GM12891 (cell line): ENCODE measurements around the gene PIK3C2B.

Source experiments
- DNase-seq: peaks from one replicate; pipeline ENCODE4 v3.0.0; 2011; ENCODE audit warnings: low spot score; ENCODE audit not compliant: insufficient read length
- FAIRE-seq: peaks from 2 replicates; lab custom pipeline; 2011; peaks lifted over from hg19 to GRCh38; lab: Jason Lieb, UNC
- PAX5 ChIP-seq: IDR thresholded peaks from 2 replicates; pipeline ENCODE4 v1.6.1; 2011; ENCODE audit warnings: low read length, moderate library complexity, mild to moderate bottlenecking; ENCODE audit not compliant: insufficient read depth, severe bottlenecking
- POLR2A ChIP-seq: IDR thresholded peaks from 2 replicates; pipeline ENCODE4 v1.6.1; 2011; ENCODE audit warnings: low read depth, low read length, control low read depth
- POLR2AphosphoS5 ChIP-seq: IDR thresholded peaks from 2 replicates; pipeline ENCODE4 v1.6.1; 2011; ENCODE audit warnings: low read depth, low read length, control low read depth
- POU2F2 ChIP-seq: IDR thresholded peaks from 2 replicates; pipeline ENCODE4 v1.6.1; 2011; ENCODE audit warnings: low read depth, mild to moderate bottlenecking, control low read depth, low read length, moderate library complexity
- SPI1 ChIP-seq: IDR thresholded peaks from 2 replicates; pipeline ENCODE4 v1.6.1; 2011; ENCODE audit warnings: low read depth, low read length, control low read depth
- TAF1 ChIP-seq: IDR thresholded peaks from 2 replicates; pipeline ENCODE4 v1.6.1; 2011; ENCODE audit warnings: low read depth, low read length, control low read depth

PIK3C2B gene

DNA sequence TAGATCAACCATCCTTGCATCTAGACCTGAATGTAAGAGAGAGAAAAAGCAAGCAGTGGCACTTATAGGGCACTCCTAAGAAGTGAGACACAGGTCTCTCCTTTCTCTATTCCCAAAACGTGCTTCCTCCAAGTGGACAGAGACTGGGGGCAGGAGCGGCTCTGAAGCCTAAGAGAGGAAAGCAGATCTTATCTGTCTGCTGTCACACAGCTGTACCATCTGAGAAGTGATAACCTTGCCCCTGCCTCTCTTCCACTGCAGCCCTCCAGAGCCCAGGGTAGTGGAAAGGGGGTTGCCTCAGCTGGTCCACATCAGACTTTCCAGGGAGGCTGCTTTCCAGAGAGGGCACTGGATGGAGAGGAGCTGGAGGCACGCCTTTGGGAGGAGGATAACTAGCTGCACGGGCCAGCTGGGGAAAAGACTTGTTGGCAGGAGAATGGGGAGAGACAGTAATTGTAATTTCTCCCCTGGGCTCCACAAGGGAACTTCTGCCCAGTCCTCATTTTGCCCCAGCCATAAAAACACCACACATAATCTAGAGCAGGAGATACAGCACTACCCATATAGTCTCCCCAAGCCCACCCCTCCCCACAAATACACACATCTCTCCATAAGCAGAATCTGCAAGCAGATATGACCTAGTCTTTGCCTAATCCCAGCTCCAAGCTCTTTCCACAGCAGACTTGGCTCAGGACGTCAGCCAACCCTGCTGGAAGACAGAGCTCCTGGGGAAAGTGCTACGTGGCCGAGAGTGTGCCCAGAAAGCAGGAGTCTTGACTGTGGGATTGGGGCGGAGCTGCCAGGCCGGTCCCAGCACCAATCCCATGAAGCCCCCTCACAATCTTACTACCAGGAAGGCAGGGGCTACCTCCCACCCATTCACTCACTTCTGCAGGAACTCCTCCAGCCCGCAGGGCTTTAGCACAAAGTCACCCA, 31.2 kb downstream of the PIK3C2B start:
- DNase-seq (no peak), FAIRE-seq (no peak)
- TF ChIP-seq POU2F2, result no peak
- no peak for TF ChIP-seq POLR2A
- no peak for TF ChIP-seq TAF1
- no peak for TF ChIP-seq SPI1
- TF ChIP-seq POLR2AphosphoS5, result no peak
- TF ChIP-seq PAX5, result no peak

DNA sequence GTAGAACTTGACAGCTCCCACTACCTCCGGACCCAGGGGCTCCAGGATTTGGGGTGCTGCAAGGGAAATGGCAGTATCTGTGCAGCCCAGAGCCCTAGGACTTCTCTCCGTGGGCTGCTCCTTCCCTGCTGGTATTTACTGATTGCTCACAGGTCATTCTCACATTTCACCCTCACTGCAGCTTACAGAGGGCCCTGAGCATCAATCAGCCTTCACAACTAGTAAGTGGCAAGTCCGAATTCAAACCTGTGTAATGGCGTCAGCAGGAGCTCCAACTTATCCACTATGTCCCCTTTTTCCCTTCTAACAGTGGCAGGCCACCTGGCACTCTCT, 32.4 kb downstream of the PIK3C2B start:
- FAIRE-seq, result no peak
- no peak for DNase-seq
- TF ChIP-seq SPI1 (no peak), POU2F2 (no peak), TAF1 (no peak), POLR2A (no peak), POLR2AphosphoS5 (no peak), PAX5 (no peak)

DNA sequence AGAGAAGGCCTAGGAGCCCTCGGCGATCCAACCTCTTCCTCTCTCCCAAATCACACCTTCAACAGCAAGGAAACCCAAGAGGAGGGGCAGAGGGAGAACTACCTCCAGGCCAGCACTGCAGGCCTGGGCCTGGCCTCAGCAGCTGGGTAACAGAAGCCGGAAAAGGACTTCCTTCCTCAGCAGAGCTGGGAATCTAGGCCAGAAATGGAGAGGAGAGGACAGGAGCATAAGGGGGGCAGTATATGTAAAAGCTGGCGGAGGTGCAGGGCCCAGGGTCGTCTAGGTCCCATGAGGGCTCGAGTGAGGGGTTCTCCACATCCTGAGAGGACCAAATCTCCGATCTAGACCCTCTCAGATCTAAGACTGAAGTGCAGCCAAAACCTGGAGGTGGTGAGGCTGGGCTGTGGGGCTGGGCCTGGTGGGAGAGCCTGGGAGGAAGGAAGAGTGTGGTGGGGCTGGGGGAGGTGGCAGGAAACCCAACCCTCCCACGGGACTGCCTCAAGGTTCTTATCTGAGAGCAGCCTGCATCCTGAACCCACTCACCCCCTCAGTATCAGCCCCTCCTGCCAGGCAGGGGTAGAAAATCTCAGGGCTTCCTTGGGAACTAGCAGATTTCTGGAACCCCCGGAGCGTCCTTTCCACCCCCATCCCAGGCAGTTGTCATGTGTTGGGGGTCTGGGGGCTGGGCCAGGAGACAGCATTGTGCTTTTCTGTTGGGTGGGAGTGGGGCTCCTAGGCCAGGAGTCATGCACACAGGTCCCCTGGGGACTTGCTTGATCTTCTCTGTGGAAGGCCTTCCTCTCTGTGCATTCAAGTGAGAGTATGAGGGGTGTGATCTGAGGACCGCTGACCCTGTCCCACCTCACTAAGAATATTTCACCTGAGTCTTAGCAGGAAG, 33.0 kb downstream of the PIK3C2B start:
- DNase-seq, result no peak
- TF ChIP-seq POU2F2, result no peak; the same call in 1 of the 2 replicates
- no peak for TF ChIP-seq POLR2AphosphoS5
- no peak for TF ChIP-seq TAF1
- peak; percentile 69 for FAIRE-seq

DNA sequence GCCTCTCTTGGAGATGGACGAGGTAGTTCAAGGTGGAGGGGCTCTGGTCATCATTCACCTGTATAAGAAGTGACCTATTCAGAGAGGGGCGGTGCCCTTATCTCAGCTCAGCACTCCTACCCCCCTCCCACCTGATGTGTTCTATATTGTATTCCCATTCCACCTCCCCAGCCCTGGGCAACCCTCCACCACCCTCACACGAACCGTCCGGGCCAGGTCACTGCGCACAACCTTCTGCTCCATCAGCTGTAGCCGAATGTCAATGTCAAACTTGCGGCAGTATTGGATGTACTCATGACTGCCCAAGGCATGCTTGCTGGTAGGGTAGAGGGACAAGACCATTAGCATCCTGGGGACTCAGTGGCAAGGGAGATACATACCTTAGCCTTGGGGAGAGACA, 34.3 kb downstream of the PIK3C2B start:
- FAIRE-seq (no peak), DNase-seq (no peak)
- no peak for TF ChIP-seq TAF1

DNA sequence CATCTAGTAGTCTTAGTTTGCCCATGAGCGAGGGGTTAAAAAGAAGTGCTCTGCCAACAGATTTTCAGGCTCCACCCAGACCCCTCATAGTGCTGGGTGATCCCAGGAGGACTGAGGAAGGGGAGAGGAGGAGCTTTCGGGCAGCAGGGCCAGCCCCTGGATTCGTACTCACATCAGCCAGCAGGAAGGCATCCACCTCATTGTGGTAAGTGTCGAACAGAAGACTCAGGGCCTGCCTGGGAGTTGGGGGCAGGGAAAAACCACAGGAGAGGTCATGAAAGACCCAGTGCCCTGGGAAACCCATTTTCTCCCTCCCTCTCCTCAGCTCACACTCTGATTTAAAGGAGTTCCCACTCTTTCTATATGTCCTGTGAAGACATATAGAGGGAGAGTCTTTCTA, 34.9 kb downstream of the PIK3C2B start:
- DNase-seq (no peak), FAIRE-seq (no peak)
- no peak for TF ChIP-seq TAF1
- no peak for TF ChIP-seq POU2F2

DNA sequence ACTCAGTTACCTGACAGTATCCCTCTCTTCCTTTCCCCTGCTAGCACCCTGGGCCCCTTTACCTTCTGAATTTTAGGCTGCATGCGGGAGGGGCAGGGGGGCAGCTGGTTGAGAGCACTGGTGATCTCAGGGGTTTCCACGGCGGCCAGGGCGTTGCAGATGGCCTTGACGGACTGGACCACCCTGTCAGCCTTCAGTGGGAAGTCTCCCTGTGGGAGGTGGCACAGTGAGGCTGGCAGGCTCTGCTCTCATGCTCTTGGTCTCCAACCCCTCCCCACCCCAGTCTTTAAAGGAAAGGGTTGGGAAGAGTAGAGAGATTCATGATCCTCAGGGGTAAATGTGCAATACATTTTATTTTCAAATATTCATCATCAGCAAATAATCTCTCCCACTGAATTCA, 36.9 kb downstream of the PIK3C2B start:
- FAIRE-seq (no peak), DNase-seq (no peak)
- no peak for TF ChIP-seq POLR2A
- no peak for TF ChIP-seq TAF1
- no peak for TF ChIP-seq POLR2AphosphoS5
- no peak for TF ChIP-seq SPI1
- no peak for TF ChIP-seq POU2F2
- TF ChIP-seq PAX5, result no peak

DNA sequence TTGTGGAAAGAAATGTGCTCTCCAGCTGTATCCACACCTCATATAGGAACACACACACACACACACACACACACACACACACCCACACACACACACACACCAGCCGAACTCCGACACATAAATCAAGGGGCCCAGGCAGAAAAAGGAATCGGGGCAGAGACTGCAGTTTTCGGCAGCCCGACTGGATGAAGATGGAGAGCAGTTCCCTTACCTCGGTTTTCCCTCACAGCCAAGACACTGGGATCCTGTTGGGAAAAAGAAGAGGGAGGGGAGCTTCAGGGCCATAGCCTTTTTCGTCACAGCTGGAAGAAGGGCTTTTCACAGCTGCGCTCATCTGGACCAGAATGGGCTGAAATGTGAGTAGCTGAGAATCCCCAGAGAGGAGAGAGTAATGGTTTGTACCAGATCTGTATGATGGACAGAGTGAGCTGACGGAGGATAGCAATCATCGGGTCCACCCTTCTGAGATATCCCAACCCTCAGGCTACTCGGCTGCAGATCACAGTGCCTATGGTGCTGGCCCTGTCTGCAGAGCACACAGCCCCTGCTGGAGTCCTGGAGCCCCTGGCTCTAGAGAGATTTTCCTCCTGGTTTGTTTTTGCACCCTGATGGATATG, 37.7 kb downstream of the PIK3C2B start:
- no peak for TF ChIP-seq SPI1
- TF ChIP-seq POLR2A, result no peak
- no peak for TF ChIP-seq TAF1
- TF ChIP-seq POU2F2, result no peak
- no peak for TF ChIP-seq PAX5
- TF ChIP-seq POLR2AphosphoS5, result no peak
- DNase-seq (no peak), FAIRE-seq (no peak)

DNA sequence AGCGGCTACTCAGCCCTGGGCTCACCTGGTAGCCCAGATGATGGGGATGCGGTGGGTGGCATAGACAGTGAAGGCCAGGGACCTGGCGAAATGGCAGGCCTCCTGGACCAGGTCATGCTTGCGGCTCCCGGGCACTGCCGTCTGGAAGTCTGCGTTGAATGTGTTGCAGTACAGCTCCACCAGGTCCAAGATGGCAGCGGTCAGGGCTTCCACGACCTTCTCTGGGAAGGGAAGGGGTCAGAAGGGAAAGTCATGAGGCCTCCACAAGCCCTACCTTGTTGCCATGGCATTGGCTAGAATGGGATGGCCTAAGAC, 38.8 kb downstream of the PIK3C2B start:
- TF ChIP-seq SPI1 (no peak), PAX5 (no peak), POU2F2 (no peak), TAF1 (no peak), POLR2A (no peak)
- no peak for FAIRE-seq
- DNase-seq, result no peak

DNA sequence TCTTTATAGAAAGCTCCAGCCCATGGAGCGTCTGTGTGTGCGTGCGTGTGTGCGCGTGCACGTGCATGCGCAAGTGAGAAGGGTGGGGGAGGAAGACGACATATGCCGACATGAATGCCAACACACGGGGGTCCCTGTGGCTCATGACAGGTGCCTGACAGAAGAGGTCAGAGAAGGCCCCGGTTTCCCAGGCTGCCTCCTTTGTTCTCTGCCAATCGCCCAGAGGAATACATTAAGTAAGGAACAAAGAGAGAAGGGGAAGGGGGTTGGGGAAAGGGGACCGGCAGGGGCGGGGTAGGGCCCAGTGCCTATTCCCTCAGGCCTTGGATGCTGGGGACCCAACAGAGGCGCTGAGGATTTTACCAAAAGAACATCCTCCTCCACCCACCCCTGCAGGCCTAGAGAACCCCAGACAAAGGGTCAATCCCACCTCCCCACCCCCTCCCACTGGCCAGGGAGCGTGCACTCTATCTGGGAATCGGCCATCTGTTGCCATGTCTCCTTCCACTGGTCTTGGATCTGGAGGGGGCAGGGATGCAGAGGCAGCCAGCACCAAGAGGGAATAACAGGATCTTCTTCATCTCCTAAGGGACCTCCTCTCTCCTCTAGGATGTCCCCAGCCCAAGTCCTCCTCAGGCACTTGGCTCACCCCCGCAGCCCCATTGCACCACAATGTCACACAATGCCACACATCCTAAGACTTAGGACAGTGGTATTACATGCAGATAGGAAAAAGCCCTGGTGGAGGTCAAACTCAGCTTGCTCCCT, 39.4 kb downstream of the PIK3C2B start:
- FAIRE-seq (no peak), DNase-seq (no peak)

DNA sequence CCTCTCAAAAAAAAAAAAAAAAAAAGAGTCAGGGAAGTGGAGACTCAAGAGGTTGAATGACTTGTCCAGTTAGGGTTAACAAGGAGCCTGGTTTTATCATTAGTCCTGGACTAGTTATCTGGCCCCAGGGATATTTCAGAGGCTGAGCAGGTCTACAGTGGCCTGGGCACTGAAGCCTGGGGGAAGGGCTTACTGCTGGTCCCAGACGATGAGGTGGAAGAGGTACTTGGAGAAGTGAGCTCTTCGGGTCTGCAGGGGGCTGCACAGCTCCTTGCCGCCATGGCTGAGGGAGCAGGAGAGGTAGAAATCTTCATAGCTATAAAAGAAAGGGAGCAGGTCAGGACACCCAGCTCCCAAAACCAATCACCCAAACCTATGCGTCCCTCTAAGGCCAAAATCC, 40.1 kb downstream of the PIK3C2B start:
- TF ChIP-seq POLR2AphosphoS5, result no peak
- no peak for TF ChIP-seq PAX5
- no peak for TF ChIP-seq TAF1
- no peak for TF ChIP-seq POLR2A
- no peak for TF ChIP-seq POU2F2
- TF ChIP-seq SPI1, result no peak
- DNase-seq, result no peak
- no peak for FAIRE-seq

More for the DNA sequence above, 39.4 kb downstream of the PIK3C2B start:
- TF ChIP-seq POU2F2 (no peak), TAF1 (no peak), SPI1 (no peak), PAX5 (no peak), POLR2AphosphoS5 (no peak), POLR2A (no peak)
